Upper lobe of left lung (tissue), 4 donors: ENCODE measurements around the gene ELOVL6.

Experiments used
- POLR2A ChIP-seq, 4 donors: fragments of 450-650 bp; IDR thresholded peaks; one replicate each; pipeline ENCODE4 v1.5.1; 2016 to 2017; ENCODE audit warnings: antibody characterized with exemption in 4 of 4, mild to moderate bottlenecking in 2 of 4
- POLR2AphosphoS5 ChIP-seq, 2 donors: sonication (generic); formaldehyde crosslinking; IDR thresholded peaks; one replicate each; pipeline ENCODE4 v1.5.1; 2017; ENCODE audit warnings: antibody characterized with exemption in 2 of 2
- TF ChIP-seq, protein P1 (sequence below), 6 experiments: fragments of 450-650 bp in 4 of 6; fragments of 200-600 bp in 2 of 6; sonication (generic) in 2 of 6; IDR thresholded peaks; one replicate each; pipeline ENCODE4 v1.5.1; 2016 to 2019; ENCODE audit warnings: antibody characterized with exemption in 6 of 6

DNA sequence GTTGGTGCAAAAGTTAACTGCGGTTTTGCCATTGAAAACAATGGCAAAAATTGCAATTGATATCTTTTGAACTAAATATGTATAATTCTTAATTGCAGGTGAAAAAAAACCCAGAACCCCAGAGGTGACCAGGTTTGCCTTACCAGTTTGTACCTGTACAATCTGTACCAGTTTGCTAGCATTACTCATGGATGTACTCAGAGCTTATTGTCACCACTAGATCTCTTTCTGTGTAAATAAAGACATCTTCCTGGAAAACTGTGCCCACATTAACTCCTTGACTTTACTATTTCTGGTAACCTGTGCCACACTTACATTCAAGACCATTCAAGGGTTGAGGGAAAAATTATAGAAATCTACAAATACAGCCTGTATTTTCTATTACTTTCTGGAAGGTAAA, 139.7 kb downstream of the ELOVL6 start:
- TF ChIP-seq, protein P1, sequence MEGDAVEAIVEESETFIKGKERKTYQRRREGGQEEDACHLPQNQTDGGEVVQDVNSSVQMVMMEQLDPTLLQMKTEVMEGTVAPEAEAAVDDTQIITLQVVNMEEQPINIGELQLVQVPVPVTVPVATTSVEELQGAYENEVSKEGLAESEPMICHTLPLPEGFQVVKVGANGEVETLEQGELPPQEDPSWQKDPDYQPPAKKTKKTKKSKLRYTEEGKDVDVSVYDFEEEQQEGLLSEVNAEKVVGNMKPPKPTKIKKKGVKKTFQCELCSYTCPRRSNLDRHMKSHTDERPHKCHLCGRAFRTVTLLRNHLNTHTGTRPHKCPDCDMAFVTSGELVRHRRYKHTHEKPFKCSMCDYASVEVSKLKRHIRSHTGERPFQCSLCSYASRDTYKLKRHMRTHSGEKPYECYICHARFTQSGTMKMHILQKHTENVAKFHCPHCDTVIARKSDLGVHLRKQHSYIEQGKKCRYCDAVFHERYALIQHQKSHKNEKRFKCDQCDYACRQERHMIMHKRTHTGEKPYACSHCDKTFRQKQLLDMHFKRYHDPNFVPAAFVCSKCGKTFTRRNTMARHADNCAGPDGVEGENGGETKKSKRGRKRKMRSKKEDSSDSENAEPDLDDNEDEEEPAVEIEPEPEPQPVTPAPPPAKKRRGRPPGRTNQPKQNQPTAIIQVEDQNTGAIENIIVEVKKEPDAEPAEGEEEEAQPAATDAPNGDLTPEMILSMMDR (IDR thresholded peaks at IDR 0.05), result no peak
- TF ChIP-seq POLR2A (IDR thresholded peaks at IDR 0.05) (no peak), POLR2AphosphoS5 (IDR thresholded peaks at IDR 0.05) (no peak)
